ENCODE data around the gene ZCCHC3. TPM values are rescaled to one million over a fixed set of nuclear protein-coding genes. Genes with fewer than 3 reads are reported as not detected.
A peak's percentile ranks its signal among the peaks of the same experiment; 100 is the strongest.

ZCCHC3 gene
- total RNA-seq, 1 donor from 2014 or later = 40.0 TPM

DNA sequence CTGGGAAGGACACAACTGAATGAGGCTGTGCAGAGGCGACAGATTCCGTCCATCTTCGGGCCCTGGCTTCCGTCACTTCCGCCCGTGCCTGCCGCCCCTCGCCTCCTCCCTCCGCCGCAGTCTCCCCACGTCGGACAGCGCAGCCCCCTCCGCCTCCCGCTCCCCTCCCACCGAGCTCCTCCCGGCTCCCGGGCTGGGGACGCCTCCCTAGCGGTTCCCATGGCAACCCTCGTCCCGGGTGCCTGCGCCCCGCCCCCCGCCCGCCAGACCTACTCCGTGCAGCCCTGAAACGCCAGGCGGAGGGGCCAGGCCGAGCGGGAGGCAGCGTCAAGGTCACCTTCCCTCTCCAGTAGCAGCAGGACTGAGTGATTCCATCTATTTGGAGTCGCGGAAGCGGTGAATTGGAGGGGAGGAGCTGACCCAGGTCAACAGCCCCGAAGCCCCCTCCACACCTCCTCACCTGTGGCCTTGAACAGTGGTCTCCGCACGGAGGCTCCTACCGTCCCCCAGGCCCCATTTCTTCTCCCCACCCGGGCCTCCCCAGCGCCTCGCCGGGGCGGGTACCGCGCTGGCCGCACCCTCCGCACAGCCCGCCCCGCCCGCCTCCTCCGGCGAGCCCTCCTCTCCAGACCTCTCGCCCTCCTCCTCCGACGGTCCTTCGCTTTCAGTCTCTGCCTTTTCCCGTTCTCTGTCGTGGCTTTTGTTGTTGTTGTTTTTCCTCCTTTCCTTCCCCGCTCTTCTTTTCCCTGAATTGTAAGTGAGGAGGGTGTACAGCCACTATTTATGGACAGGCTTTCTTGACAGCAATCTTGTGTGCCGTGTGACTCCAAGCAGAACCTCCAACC, 50.5 kb downstream of the ZCCHC3 start:
- H3K27ac Mint-ChIP-seq (ENCODE audit: unreplicated experiment) = peak overlapping the region; percentile 85
- H3K27me3 Mint-ChIP-seq (ENCODE audit: unreplicated experiment) = peaks cover 15% of the 10 kb centered on the region
- peaks cover 9% of the 10 kb centered on the region for H3K4me1 Mint-ChIP-seq (ENCODE audit: unreplicated experiment)
- peaks cover 13% of the 10 kb centered on the region for H3K36me3 Mint-ChIP-seq (ENCODE audit: low read depth, unreplicated experiment)
- H3K4me3 Mint-ChIP-seq (ENCODE audit: unreplicated experiment) = peak overlapping the region; percentile 97
- H3K9me3 Mint-ChIP-seq (ENCODE audit: unreplicated experiment) = no peaks in the 10 kb centered on the region
- DNase-seq (ENCODE audit: low spot score) = peak; percentile 85
- TF ChIP-seq, protein P1, sequence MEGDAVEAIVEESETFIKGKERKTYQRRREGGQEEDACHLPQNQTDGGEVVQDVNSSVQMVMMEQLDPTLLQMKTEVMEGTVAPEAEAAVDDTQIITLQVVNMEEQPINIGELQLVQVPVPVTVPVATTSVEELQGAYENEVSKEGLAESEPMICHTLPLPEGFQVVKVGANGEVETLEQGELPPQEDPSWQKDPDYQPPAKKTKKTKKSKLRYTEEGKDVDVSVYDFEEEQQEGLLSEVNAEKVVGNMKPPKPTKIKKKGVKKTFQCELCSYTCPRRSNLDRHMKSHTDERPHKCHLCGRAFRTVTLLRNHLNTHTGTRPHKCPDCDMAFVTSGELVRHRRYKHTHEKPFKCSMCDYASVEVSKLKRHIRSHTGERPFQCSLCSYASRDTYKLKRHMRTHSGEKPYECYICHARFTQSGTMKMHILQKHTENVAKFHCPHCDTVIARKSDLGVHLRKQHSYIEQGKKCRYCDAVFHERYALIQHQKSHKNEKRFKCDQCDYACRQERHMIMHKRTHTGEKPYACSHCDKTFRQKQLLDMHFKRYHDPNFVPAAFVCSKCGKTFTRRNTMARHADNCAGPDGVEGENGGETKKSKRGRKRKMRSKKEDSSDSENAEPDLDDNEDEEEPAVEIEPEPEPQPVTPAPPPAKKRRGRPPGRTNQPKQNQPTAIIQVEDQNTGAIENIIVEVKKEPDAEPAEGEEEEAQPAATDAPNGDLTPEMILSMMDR (IDR thresholded peaks at IDR 0.05; ENCODE audit: unreplicated experiment) = no peak

- Mint-ChIP-seq H3K27ac (ENCODE audit: unreplicated experiment) (no peak overlapping the region), H3K9me3 (ENCODE audit: unreplicated experiment) (no peaks in the 10 kb centered on the region), H3K4me3 (ENCODE audit: unreplicated experiment) (peak overlapping the region; percentile 97), H3K4me1 (ENCODE audit: unreplicated experiment) (peaks cover 9% of the 10 kb centered on the region), H3K36me3 (ENCODE audit: low read depth, unreplicated experiment) (peaks cover 13% of the 10 kb centered on the region), H3K27me3 (ENCODE audit: unreplicated experiment) (peaks cover 15% of the 10 kb centered on the region)
- TF ChIP-seq, protein P1 (IDR thresholded peaks at IDR 0.05; ENCODE audit: unreplicated experiment) = no peak
- DNase-seq (ENCODE audit: low spot score) = no peak
These were observed 51.8 kb downstream of the ZCCHC3 start for GRCh38 chr20:348972-349841.

Other genes with a start within 250 kb of the ZCCHC3 start
- gene DEFB125, start 209.9 kb upstream of the ZCCHC3 start, total RNA-seq (ENCODE audit: unreplicated experiment) = not detected
- gene DEFB126, start 155.0 kb upstream of the ZCCHC3 start, total RNA-seq (ENCODE audit: unreplicated experiment) = not detected
- not detected for gene DEFB127, start 140.1 kb upstream of the ZCCHC3 start, total RNA-seq (ENCODE audit: unreplicated experiment)
- not detected for gene DEFB128, start 107.9 kb upstream of the ZCCHC3 start, total RNA-seq (ENCODE audit: unreplicated experiment)
- gene DEFB129, start 70.3 kb upstream of the ZCCHC3 start, total RNA-seq (ENCODE audit: unreplicated experiment) = not detected
- gene DEFB132, start 39.8 kb upstream of the ZCCHC3 start, total RNA-seq (ENCODE audit: unreplicated experiment) = not detected
- gene C20orf96, start 6.8 kb upstream of the ZCCHC3 start, total RNA-seq (ENCODE audit: unreplicated experiment) = 27.5 TPM
- 64.7 TPM for gene SOX12, start 28.0 kb downstream of the ZCCHC3 start, total RNA-seq (ENCODE audit: unreplicated experiment)
- gene NRSN2, start 49.5 kb downstream of the ZCCHC3 start, total RNA-seq (ENCODE audit: unreplicated experiment) = 43.2 TPM
- gene TRIB3, start 83.2 kb downstream of the ZCCHC3 start, total RNA-seq (ENCODE audit: unreplicated experiment) = 24.2 TPM
- gene RBCK1, start 110.7 kb downstream of the ZCCHC3 start, total RNA-seq (ENCODE audit: unreplicated experiment) = 68.8 TPM
- 29.9 TPM for gene TBC1D20, start 165.0 kb downstream of the ZCCHC3 start, total RNA-seq (ENCODE audit: unreplicated experiment)
- 128 TPM for gene CSNK2A1, start 246.2 kb downstream of the ZCCHC3 start, total RNA-seq (ENCODE audit: unreplicated experiment)

Data from endothelial cell (in vitro differentiated cells).